HepG2 (cell line): ENCODE results near the gene AGK. TPM values are rescaled to one million over a fixed set of nuclear protein-coding genes. Genes with fewer than 3 reads are reported as not detected.
A peak's percentile ranks its signal among the peaks of the same experiment; 100 is the strongest.

Experiments
- ADNP ChIP-seq: sonication (generic); formaldehyde crosslinking; IDR thresholded peaks from 2 replicates; pipeline ENCODE4 v1.4.0; 2020; ENCODE audit warnings: missing genetic modification reagents
- AKNA ChIP-seq: sonication (generic); formaldehyde crosslinking; IDR thresholded peaks from 2 replicates; pipeline ENCODE4 v1.4.0; 2020; ENCODE audit warnings: missing genetic modification reagents, borderline replicate concordance
- HMGXB4 ChIP-seq, 2 experiments: sonication (generic) in 1 of 2; formaldehyde crosslinking in 1 of 2; IDR thresholded peaks; 2 replicates each; pipeline versions ENCODE4 v1.4.0 to v1.6.1; 2018 to 2020; ENCODE audit warnings: missing genetic modification reagents in 2 of 2, borderline replicate concordance in 1 of 2, low read depth in 1 of 2, mild to moderate bottlenecking in 1 of 2, missing biosample characterization in 1 of 2
- IKZF1 ChIP-seq: fragments of 450-650 bp; IDR thresholded peaks from 2 replicates; pipeline ENCODE4 v1.7.1; 2016
- MIER2 ChIP-seq: IDR thresholded peaks from 2 replicates; pipeline ENCODE4 v1.6.1; 2016; ENCODE audit warnings: missing biosample characterization, missing genetic modification reagents
- NFE2L2 ChIP-seq: fragments of 150-350 bp; IDR thresholded peaks from 2 replicates; pipeline ENCODE4 v1.6.1; 2014; ENCODE audit warnings: low read length
- PHF8 ChIP-seq: sonication (generic); formaldehyde crosslinking; IDR thresholded peaks from 2 replicates; pipeline ENCODE4 v1.5.0; 2020; ENCODE audit warnings: missing genetic modification reagents
- PLRG1 ChIP-seq: fragments of 450-650 bp; conservative IDR thresholded peaks from 2 replicates; pipeline ENCODE4 v1.6.1; 2016
- SAP130 ChIP-seq: IDR thresholded peaks from 2 replicates; pipeline ENCODE4 v1.6.1; 2016; ENCODE audit warnings: low read depth
- TAF1 ChIP-seq: sonication (generic); formaldehyde crosslinking; IDR thresholded peaks from 2 replicates; pipeline ENCODE4 v1.4.0; 2020; ENCODE audit warnings: missing genetic modification reagents
- U2AF1 ChIP-seq: fragments of 200-400 bp; formaldehyde crosslinking; optimal IDR thresholded peaks from 2 replicates; pipeline ENCODE3; 2017; ENCODE audit warnings: mild to moderate bottlenecking, low read depth, low read length
- ZFP62 ChIP-seq: sonication (generic); formaldehyde crosslinking; IDR thresholded peaks from 2 replicates; pipeline ENCODE4 v1.4.0; 2020; ENCODE audit warnings: missing genetic modification reagents
- ZNF232 ChIP-seq: sonication (generic); formaldehyde crosslinking; IDR thresholded peaks from 2 replicates; pipeline ENCODE4 v1.4.0; 2020; ENCODE audit warnings: missing genetic modification reagents, borderline replicate concordance
- ZNF296 ChIP-seq: sonication (generic); formaldehyde crosslinking; conservative IDR thresholded peaks from 2 replicates; pipeline ENCODE4 v1.5.0; 2020; ENCODE audit warnings: mild to moderate bottlenecking, missing genetic modification reagents
- ZNF343 ChIP-seq: sonication (generic); formaldehyde crosslinking; IDR thresholded peaks from 2 replicates; pipeline ENCODE4 v1.4.0; 2020; ENCODE audit warnings: mild to moderate bottlenecking, missing genetic modification reagents
- ZNF431 ChIP-seq: sonication (generic); formaldehyde crosslinking; IDR thresholded peaks from 2 replicates; pipeline ENCODE4 v1.9.0; 2022; ENCODE audit warnings: missing genetic modification reagents, low read depth, mild to moderate bottlenecking, borderline replicate concordance
- ZNF766 ChIP-seq: sonication (generic); formaldehyde crosslinking; IDR thresholded peaks from 2 replicates; pipeline ENCODE4 v1.5.0; 2020; ENCODE audit warnings: missing genetic modification reagents, borderline replicate concordance
- polyA plus RNA-seq, 8 experiments: library from polyadenylated mRNA; depleted of rRNA in 3 of 8; stranded (reverse) in 7 of 8; unstranded in 1 of 8; fragments of >200 nt; fragmentation: Illumina TruSeq in 4 of 8; extraction: Trizol in 4 of 8; gene quantifications; 2 replicates each; pipeline versions ENCODE4 v1.2.1 to v1.2.3, GENCODE V29; 2011 to 2016; ENCODE audit warnings: low read depth in 4 of 8, missing spikeins in 1 of 8, mixed read lengths in 1 of 8; ENCODE audit not compliant: insufficient read depth in 1 of 8
- total RNA-seq, 5 experiments: library from RNA; depleted of rRNA; stranded (reverse); fragments of >200 nt; fragmentation: Illumina TruSeq; extraction: Trizol; gene quantifications; 2 replicates each; pipeline ENCODE4 v1.2.3, GENCODE V29; 2016; ENCODE audit warnings: low read depth in 1 of 5
- TF ChIP-seq, protein P1 (sequence below): sonication (generic); formaldehyde crosslinking; IDR thresholded peaks from 2 replicates; pipeline ENCODE4 v1.8.0; 2022; ENCODE audit warnings: low read depth, missing genetic modification reagents
- TF ChIP-seq, protein P2 (sequence below): sonication (generic); formaldehyde crosslinking; IDR thresholded peaks from 2 replicates; pipeline ENCODE4 v1.4.0; 2020; ENCODE audit warnings: missing genetic modification reagents

The AGK gene
- total and polyA plus RNA-seq, 2 of the 13 experiments (the other 11 are each of a cell fraction or from before 2014, with no cell fraction given): 23.7 to 30.1 TPM

GRCh38 chr7:141551094-141551781 is at the start of gene AGK (continued):
- TF ChIP-seq AKNA (CRISPR knock-in tag) (no peak), HMGXB4 (CRISPR knock-in tag; IDR thresholded peaks at IDR 0.05; ENCODE audit: borderline replicate concordance in 1 of 2, low read depth in 1 of 2) (peak; percentile 64 to 91), IKZF1 (no peak), NFE2L2 (no peak), U2AF1 (peak; percentile 79), ZNF431 (CRISPR knock-in tag) (0 out of 2 replicates have a peak, but pooled peaks have one; percentile 53), MIER2 (no peak), ZFP62 (CRISPR knock-in tag) (no peak), ZNF232 (CRISPR knock-in tag) (no peak), ZNF343 (CRISPR knock-in tag) (no peak), ADNP (CRISPR knock-in tag) (peak; percentile 71; the same call in 1 of the 2 replicates), PLRG1 (no peak), SAP130 (CRISPR knock-in tag) (peak; percentile 80; the same call in 1 of the 2 replicates), TAF1 (CRISPR knock-in tag) (peak; percentile 91), PHF8 (CRISPR knock-in tag) (peak; percentile 94), ZNF296 (CRISPR knock-in tag) (no peak), ZNF766 (CRISPR knock-in tag) (peak; percentile 85; the same call in 1 of the 2 replicates)
- TF ChIP-seq, protein P1, sequence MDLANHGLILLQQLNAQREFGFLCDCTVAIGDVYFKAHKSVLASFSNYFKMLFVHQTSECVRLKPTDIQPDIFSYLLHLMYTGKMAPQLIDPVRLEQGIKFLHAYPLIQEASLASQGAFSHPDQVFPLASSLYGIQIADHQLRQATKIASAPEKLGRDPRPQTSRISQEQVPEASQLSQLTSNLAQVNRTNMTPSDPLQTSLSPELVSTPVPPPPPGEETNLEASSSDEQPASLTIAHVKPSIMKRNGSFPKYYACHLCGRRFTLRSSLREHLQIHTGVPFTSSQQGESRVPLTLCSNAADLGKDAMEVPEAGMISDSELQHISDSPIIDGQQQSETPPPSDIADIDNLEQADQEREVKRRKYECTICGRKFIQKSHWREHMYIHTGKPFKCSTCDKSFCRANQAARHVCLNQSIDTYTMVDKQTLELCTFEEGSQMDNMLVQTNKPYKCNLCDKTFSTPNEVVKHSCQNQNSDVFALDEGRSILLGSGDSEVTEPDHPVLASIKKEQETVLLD (CRISPR knock-in tag): peak; percentile 83
- TF ChIP-seq, protein P2, sequence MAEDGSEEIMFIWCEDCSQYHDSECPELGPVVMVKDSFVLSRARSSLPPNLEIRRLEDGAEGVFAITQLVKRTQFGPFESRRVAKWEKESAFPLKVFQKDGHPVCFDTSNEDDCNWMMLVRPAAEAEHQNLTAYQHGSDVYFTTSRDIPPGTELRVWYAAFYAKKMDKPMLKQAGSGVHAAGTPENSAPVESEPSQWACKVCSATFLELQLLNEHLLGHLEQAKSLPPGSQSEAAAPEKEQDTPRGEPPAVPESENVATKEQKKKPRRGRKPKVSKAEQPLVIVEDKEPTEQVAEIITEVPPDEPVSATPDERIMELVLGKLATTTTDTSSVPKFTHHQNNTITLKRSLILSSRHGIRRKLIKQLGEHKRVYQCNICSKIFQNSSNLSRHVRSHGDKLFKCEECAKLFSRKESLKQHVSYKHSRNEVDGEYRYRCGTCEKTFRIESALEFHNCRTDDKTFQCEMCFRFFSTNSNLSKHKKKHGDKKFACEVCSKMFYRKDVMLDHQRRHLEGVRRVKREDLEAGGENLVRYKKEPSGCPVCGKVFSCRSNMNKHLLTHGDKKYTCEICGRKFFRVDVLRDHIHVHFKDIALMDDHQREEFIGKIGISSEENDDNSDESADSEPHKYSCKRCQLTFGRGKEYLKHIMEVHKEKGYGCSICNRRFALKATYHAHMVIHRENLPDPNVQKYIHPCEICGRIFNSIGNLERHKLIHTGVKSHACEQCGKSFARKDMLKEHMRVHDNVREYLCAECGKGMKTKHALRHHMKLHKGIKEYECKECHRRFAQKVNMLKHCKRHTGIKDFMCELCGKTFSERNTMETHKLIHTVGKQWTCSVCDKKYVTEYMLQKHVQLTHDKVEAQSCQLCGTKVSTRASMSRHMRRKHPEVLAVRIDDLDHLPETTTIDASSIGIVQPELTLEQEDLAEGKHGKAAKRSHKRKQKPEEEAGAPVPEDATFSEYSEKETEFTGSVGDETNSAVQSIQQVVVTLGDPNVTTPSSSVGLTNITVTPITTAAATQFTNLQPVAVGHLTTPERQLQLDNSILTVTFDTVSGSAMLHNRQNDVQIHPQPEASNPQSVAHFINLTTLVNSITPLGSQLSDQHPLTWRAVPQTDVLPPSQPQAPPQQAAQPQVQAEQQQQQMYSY (CRISPR knock-in tag): peak; percentile 43; the same call in 1 of the 2 replicates
